Bronchial epithelial cell (primary cell): Measurements from ENCODE around the gene FAM174C. TPM values are rescaled to one million over a fixed set of nuclear protein-coding genes. Genes with fewer than 3 reads are reported as not detected.
A peak's percentile ranks its signal among the peaks of the same experiment; 100 is the strongest.

ENCODE experiments used
- DNase-seq: peaks from one replicate; pipeline ENCODE4 v3.0.0-alpha.2; 2010; ENCODE audit warnings: low read depth
- FAIRE-seq: peaks from 2 replicates; lab custom pipeline; 2011; peaks lifted over from hg19 to GRCh38; lab: Jason Lieb, UNC
- H3K27me3 ChIP-seq: 2 replicates; pipeline ENCODE4 v1.5.1; 2011; ENCODE audit warnings: low read length; ENCODE audit not compliant: control insufficient read depth, insufficient read depth
- H3K36me3 ChIP-seq: 2 replicates; pipeline ENCODE4 v1.5.1; 2011; ENCODE audit warnings: low read length; ENCODE audit not compliant: control insufficient read depth, insufficient read depth
- H3K4me3 ChIP-seq: 2 replicates; pipeline ENCODE4 v1.5.1; 2011; ENCODE audit warnings: mild to moderate bottlenecking, low read depth, low read length, control low read depth
- CTCF ChIP-seq: IDR thresholded peaks from 2 replicates; pipeline ENCODE4 v1.5.1; 2011; ENCODE audit warnings: mild to moderate bottlenecking, moderate library complexity, low read length, control low read depth, inconsistent platforms; ENCODE audit not compliant: insufficient read depth, severe bottlenecking
- total RNA-seq: library from RNA; depleted of rRNA; stranded (reverse); fragments of >200 nt; gene quantifications from 2 replicates; pipeline ENCODE4 v1.2.1, GENCODE V29; 2014

FAM174C gene
- total RNA-seq, 1 donor from 2014 or later: 20.8 TPM

GRCh38 chr19:1247748-1248138, 27.6 kb upstream of the FAM174C start:
- no peaks in the 10 kb centered on the region for H3K27me3 ChIP-seq
- peak overlapping the region; percentile 86 for H3K4me3 ChIP-seq
- DNase-seq (no peak), FAIRE-seq (no peak)
- H3K36me3 ChIP-seq: peaks cover 16% of the 10 kb centered on the region
- TF ChIP-seq CTCF: no peak

- FAIRE-seq (no peak), DNase-seq (peak; percentile 57)
- TF ChIP-seq CTCF: peak; percentile 41
- Histone ChIP-seq H3K36me3 (peaks cover 16% of the 10 kb centered on the region), H3K27me3 (no peaks in the 10 kb centered on the region), H3K4me3 (peak within 1 kb of the TSS; percentile 86)
These were observed 27.1 kb upstream of the FAM174C start, which contains the start of gene MIDN for GRCh38 chr19:1248139-1248785. Gene MIDN (plus strand): TSS chr19:1248583. CDS start chr19:1250297, 1,714 bp downstream.

GRCh38 chr19:1248786-1249297, 26.5 kb upstream of the FAM174C start:
- no peaks in the 10 kb centered on the region for H3K27me3 ChIP-seq
- peak; percentile 68 for TF ChIP-seq CTCF
- H3K4me3 ChIP-seq: peak overlapping the region; percentile 86
- DNase-seq: no peak
- no peak for FAIRE-seq
- H3K36me3 ChIP-seq: peaks cover 21% of the 10 kb centered on the region

GRCh38 chr19:1249298-1249989, 25.9 kb upstream of the FAM174C start:
- Histone ChIP-seq H3K36me3 (peaks cover 24% of the 10 kb centered on the region), H3K27me3 (no peaks in the 10 kb centered on the region), H3K4me3 (peak overlapping the region; percentile 86)
- no peak for FAIRE-seq
- DNase-seq: peak; percentile 77
- no peak for TF ChIP-seq CTCF

GRCh38 chr19:1249990-1250436, 25.3 kb upstream of the FAM174C start:
- Histone ChIP-seq H3K4me3 (peak overlapping the region; percentile 75), H3K27me3 (no peaks in the 10 kb centered on the region), H3K36me3 (peaks cover 29% of the 10 kb centered on the region)
- FAIRE-seq: no peak
- no peak for DNase-seq
- TF ChIP-seq CTCF: no peak
